ENCODE results near the gene MTTP.

Gene MTTP

GRCh38 chr4:99633772-99634171 lies 59.1 kb downstream of the MTTP start:
- in situ Hi-C loops (cut with MboI; ENCODE audit: low pct_unique_long_range_greater_than_20kb, low sequenced_read_pairs, unreplicated experiment) = no loop called here
- DNase-seq (ENCODE audit: low spot score) = no peak
- no peak for TF ChIP-seq CTCF (IDR thresholded peaks at IDR 0.05; ENCODE audit: extremely low read depth, insufficient read depth, missing control alignments)

DNA sequence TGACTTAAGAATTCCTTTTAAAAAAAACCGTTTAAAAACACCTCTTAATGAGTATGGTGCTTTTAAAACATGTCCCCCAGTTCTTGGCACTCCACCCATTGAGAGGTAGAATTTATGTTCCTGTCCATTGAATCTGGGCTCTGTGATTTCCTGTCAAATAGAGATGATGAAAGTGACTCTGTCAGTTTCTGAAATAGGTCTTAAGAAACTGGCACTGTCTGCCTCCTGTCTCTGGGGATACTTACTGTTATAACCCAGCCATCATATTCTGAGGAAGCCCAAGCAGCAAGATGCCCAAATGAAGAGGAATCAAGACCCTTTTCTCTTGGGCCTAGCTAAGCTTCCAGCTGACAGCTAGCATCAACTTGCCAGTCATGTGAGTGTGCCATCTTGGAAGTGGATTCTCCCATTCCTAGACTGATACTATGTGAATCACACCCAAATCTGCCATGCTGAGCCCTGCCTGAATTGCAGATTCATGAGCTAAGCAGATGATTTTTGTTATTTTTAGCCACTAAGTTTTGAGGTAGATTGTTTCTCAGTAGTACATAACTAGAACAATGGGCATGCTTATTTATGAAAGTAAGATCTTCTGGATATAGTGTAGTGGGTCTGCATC lies 60.2 kb downstream of the MTTP start:
- TF ChIP-seq CTCF (IDR thresholded peaks at IDR 0.05; ENCODE audit: extremely low read depth, insufficient read depth, missing control alignments) = no peak
- no peak for DNase-seq (ENCODE audit: low spot score)
- in situ Hi-C loops (cut with MboI; ENCODE audit: low pct_unique_long_range_greater_than_20kb, low sequenced_read_pairs, unreplicated experiment) = no loop called here

DNA sequence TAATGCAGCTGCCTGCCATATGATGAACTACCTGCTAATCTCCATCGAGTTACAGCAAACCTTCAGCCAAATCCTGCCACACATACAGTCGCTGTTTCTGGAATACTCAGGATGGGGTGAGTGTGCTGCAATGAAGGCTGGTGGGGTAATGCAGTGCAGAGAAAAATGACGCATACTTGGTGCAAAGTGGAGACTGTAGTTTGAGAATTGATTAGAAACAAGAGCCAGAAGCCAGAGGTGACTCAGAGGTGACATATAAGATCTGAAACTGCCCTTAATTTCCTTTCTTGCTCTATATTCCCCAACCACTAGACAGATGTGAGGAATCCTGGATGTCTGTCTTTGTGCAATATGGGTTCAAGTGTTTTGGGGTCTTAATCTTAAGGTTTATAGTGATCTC lies 61.0 kb downstream of the MTTP start:
- no peak for DNase-seq (ENCODE audit: low spot score)
- no peak for TF ChIP-seq CTCF (IDR thresholded peaks at IDR 0.05; ENCODE audit: extremely low read depth, insufficient read depth, missing control alignments)
- in situ Hi-C loops (cut with MboI; ENCODE audit: low pct_unique_long_range_greater_than_20kb, low sequenced_read_pairs, unreplicated experiment) = no loop called here

GRCh38 chr4:99636422-99636821 lies 61.8 kb downstream of the MTTP start:
- in situ Hi-C loops (cut with MboI; ENCODE audit: low pct_unique_long_range_greater_than_20kb, low sequenced_read_pairs, unreplicated experiment) = no loop called here
- TF ChIP-seq CTCF (IDR thresholded peaks at IDR 0.05; ENCODE audit: extremely low read depth, insufficient read depth, missing control alignments) = no peak
- DNase-seq (ENCODE audit: low spot score) = no peak

DNA sequence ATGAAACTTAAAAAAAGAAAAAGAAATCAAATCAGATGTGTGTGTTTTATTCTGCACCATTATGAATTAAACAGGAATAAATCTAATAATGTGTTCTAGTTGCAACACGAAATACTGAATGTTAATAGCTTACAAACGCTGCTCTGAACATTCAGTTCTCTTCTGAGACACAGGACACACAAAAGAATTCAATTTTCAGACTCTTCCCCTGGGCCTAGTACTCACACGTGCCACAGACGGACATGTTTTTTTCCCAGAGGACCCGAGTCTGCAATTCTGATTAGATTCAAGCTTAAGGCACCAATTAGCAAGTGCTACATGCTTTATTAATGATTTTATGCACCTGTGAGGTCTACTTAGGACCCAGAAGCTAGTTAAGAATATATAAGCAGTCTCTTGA lies 62.5 kb downstream of the MTTP start:
- in situ Hi-C loops (cut with MboI; ENCODE audit: low pct_unique_long_range_greater_than_20kb, low sequenced_read_pairs, unreplicated experiment) = no loop called here
- DNase-seq (ENCODE audit: low spot score) = no peak
- no peak for TF ChIP-seq CTCF (IDR thresholded peaks at IDR 0.05; ENCODE audit: extremely low read depth, insufficient read depth, missing control alignments)

DNA sequence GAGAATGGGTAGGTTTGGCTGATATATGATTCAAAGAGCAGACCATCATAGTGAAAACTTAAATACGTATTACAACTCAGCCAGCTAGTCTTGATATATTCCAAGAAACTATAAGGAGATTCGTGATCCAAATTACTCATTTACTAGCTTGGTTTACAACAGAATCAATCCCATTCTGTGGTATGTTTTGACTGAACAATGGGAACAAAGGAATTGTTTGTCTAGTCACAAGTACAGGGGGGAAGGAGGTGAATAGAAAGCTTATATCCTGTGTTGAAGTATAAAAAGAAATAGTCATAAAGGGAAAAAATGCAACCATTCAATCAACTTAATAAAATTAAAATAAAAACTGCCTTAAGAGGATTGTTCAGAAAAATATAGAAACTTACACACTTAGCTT lies 66.1 kb downstream of the MTTP start:
- no peak for TF ChIP-seq CTCF (IDR thresholded peaks at IDR 0.05; ENCODE audit: extremely low read depth, insufficient read depth, missing control alignments)

More for the DNA sequence above, 66.1 kb downstream of the MTTP start:
- in situ Hi-C loops (cut with MboI; ENCODE audit: low pct_unique_long_range_greater_than_20kb, low sequenced_read_pairs, unreplicated experiment) = no loop called here
- no peak for DNase-seq (ENCODE audit: low spot score)

All from GM13977 (cell line).